Liver (tissue), 9 donors: Measurements from ENCODE around the gene SLC25A29. TPM values are rescaled to one million over a fixed set of nuclear protein-coding genes. Genes with fewer than 3 reads are reported as not detected.

Experiments used
- DNase-seq: peaks from one replicate; pipeline ENCODE4 v3.0.0-alpha.2; 2017; ENCODE audit warnings: low spot score
- H3K27ac ChIP-seq, 2 donors: one replicate each; pipeline ENCODE4 v1.7.0; 2013; ENCODE audit warnings: inconsistent platforms in 2 of 2, low read length in 2 of 2, control low read depth in 1 of 2, low read depth in 1 of 2, mild to moderate bottlenecking in 1 of 2
- H3K27me3 ChIP-seq, 4 donors: one replicate each; pipeline versions ENCODE4 v1.6.1 to v1.7.0; 2013; ENCODE audit warnings: low read length in 3 of 4, inconsistent platforms in 1 of 4, mild to moderate bottlenecking in 1 of 4, moderate library complexity in 1 of 4; ENCODE audit not compliant: control insufficient read depth in 4 of 4, insufficient read depth in 4 of 4
- H3K36me3 ChIP-seq, 4 donors: one replicate each; pipeline versions ENCODE4 v1.6.1 to v1.7.0; 2013; ENCODE audit warnings: low read length in 3 of 4, mild to moderate bottlenecking in 3 of 4, low read depth in 1 of 4, moderate library complexity in 1 of 4; ENCODE audit not compliant: control insufficient read depth in 4 of 4, insufficient read depth in 3 of 4
- H3K4me1 ChIP-seq, 4 donors: one replicate each; pipeline versions ENCODE4 v1.6.1 to v1.7.0; 2013; ENCODE audit warnings: low read length in 3 of 4, mild to moderate bottlenecking in 3 of 4, moderate library complexity in 1 of 4; ENCODE audit not compliant: control insufficient read depth in 4 of 4, insufficient read depth in 4 of 4
- H3K4me3 ChIP-seq, 3 donors: one replicate each; pipeline versions ENCODE4 v1.6.1 to v1.7.0; 2013; ENCODE audit warnings: low read length in 3 of 3, control low read depth in 1 of 3, low read depth in 1 of 3, mild to moderate bottlenecking in 1 of 3
- H3K9ac ChIP-seq, 2 donors: one replicate each; pipeline ENCODE4 v1.7.0; 2013; ENCODE audit warnings: low read length in 2 of 2, mild to moderate bottlenecking in 2 of 2, moderate library complexity in 2 of 2, control low read depth in 1 of 2, low read depth in 1 of 2
- H3K9me3 ChIP-seq, 4 donors: one replicate each; pipeline versions ENCODE4 v1.6.1 to v1.7.0; 2013; ENCODE audit warnings: low read length in 3 of 4; ENCODE audit not compliant: control insufficient read depth in 4 of 4
- ATF3 ChIP-seq: IDR thresholded peaks from 2 replicates; pipeline ENCODE4 v1.6.1; 2016; ENCODE audit warnings: antibody characterized with exemption
- FOXA1 ChIP-seq: IDR thresholded peaks from 2 replicates; pipeline ENCODE4 v1.6.1; 2016; ENCODE audit warnings: antibody characterized with exemption
- GABPA ChIP-seq, 2 donors: IDR thresholded peaks in 1 of 2; conservative IDR thresholded peaks in 1 of 2; 2 replicates each; pipeline ENCODE4 v1.6.1; 2016; ENCODE audit warnings: antibody characterized with exemption in 2 of 2, mild to moderate bottlenecking in 1 of 2, moderate library complexity in 1 of 2
- HNF4A ChIP-seq, 2 donors: conservative IDR thresholded peaks; 2 replicates each; pipeline ENCODE4 v1.6.1; 2016; ENCODE audit warnings: antibody characterized with exemption in 2 of 2, mild to moderate bottlenecking in 2 of 2
- HNF4G ChIP-seq: IDR thresholded peaks from 2 replicates; pipeline ENCODE4 v1.6.1; 2016; ENCODE audit warnings: antibody characterized with exemption
- JUND ChIP-seq, 2 donors: IDR thresholded peaks; 2 replicates each; pipeline ENCODE4 v1.6.1; 2016; ENCODE audit warnings: antibody characterized with exemption in 2 of 2
- NR2F2 ChIP-seq: IDR thresholded peaks from 2 replicates; pipeline ENCODE4 v1.6.1; 2016; ENCODE audit warnings: antibody characterized with exemption
- RAD21 ChIP-seq, 2 donors: IDR thresholded peaks; 2 replicates each; pipeline ENCODE4 v1.6.1; 2016; ENCODE audit warnings: antibody characterized with exemption in 2 of 2, mild to moderate bottlenecking in 2 of 2
- RXRA ChIP-seq, 2 donors: IDR thresholded peaks; 2 replicates each; pipeline ENCODE4 v1.6.1; 2017 to 2018; ENCODE audit warnings: antibody characterized with exemption in 2 of 2, mild to moderate bottlenecking in 1 of 2
- SP1 ChIP-seq: IDR thresholded peaks from 2 replicates; pipeline ENCODE4 v1.6.1; 2018; ENCODE audit warnings: antibody characterized with exemption, mild to moderate bottlenecking
- TAF1 ChIP-seq: conservative IDR thresholded peaks from 2 replicates; pipeline ENCODE4 v1.6.1; 2016; ENCODE audit warnings: antibody characterized with exemption, mild to moderate bottlenecking
- YY1 ChIP-seq: IDR thresholded peaks from 2 replicates; pipeline ENCODE4 v1.6.1; 2016; ENCODE audit warnings: antibody characterized with exemption, mild to moderate bottlenecking
- WGBS: extraction: QIAGEN DNeasy Blood & Tissue Kit; methylation state at CpG from one replicate; pipeline ENCODE4 v1.1.7; 2013; 5-methylcytosine and 5-hydroxymethylcytosine counted together
- polyA plus RNA-seq, 2 donors: library from polyadenylated mRNA; stranded (reverse) in 1 of 2; unstranded in 1 of 2; fragments of 200-250 nt in 1 of 2; fragments of >200 nt in 1 of 2; fragmentation: Nextera tagmentation in 1 of 2; extraction: Ambion mirVana in 1 of 2; gene quantifications; one replicate each; pipeline versions ENCODE4 v1.2.1 to v1.2.3, GENCODE V29; 2013 to 2015
- total RNA-seq, 2 donors: library from RNA; depleted of rRNA; stranded (reverse); fragments of >200 nt; gene quantifications; one replicate each; pipeline ENCODE4 v1.2.3, GENCODE V29; 2014
- TF ChIP-seq, protein P1 (sequence below): IDR thresholded peaks from 2 replicates; pipeline ENCODE4 v1.6.1; 2016; ENCODE audit warnings: antibody characterized with exemption
- TF ChIP-seq, protein P2 (sequence below): fragments of 150-350 bp; IDR thresholded peaks from 2 replicates; pipeline ENCODE4 v1.5.1; 2017; ENCODE audit warnings: improper control_type of control experiment, low read depth, low read length; ENCODE audit not compliant: missing input control
- TF ChIP-seq, protein P3 (sequence below): IDR thresholded peaks from 2 replicates; pipeline ENCODE4 v1.6.1; 2016; ENCODE audit warnings: antibody characterized with exemption
- TF ChIP-seq, protein P4 (sequence below): IDR thresholded peaks from 2 replicates; pipeline ENCODE4 v1.6.1; 2016; ENCODE audit warnings: antibody characterized with exemption, mild to moderate bottlenecking
- donor health status: healthy.
- donor health status: healthy.
- donor health status: healthy.
- donor health status: healthy.
- donor health status: healthy.

SLC25A29 gene
- total and polyA plus RNA-seq, 4 donors = 2.4 to 13.9 (median 8.9) TPM

DNA sequence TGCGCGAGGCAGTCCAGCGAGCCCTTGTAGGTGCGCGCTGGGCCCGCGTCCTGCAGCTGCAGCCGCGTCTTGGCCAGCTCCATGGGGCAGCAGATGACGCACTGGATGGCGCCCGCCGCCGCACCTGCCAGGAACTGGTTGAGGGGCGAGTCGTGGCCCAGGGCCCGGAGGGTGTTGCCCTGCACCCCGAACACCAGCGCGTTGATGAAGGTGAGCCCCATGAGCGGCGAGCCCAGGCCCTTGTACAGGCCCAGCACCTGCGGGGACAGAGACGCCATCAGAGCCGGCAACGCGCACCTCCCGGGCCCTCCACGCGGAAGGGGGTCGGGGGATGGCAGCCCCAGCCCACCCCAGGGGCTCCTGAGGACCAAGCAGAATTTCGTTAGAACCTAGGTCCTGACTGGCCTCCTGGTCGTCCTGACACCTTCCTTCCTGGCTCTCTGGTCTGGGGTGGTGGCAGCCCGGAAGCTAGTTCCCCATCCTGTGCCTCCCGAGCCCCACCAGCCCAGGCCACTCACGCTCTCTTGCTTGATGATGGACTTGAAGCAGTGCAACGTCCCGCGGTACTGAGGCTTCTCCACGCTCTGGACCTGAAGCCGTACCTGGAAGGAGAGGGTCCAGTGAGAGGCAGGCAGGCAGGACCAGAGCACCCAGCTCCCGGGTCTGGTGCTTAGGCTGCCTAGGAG is 13.3 kb downstream of the SLC25A29 start:
- H3K27ac ChIP-seq = no peak overlapping the region
- H3K27me3 ChIP-seq = no peaks in the 10 kb centered on the region
- no peaks in the 10 kb centered on the region for H3K9me3 ChIP-seq
- no peak overlapping the region for H3K4me3 ChIP-seq
- peaks cover 0 to 5% (median under 1%) of the 10 kb centered on the region in 4 donors for H3K4me1 ChIP-seq
- 96% methylated on average over 42 of the region's 42 CpGs for WGBS
- peaks cover 0 to 2% (median 0%) of the 10 kb centered on the region in 4 donors for H3K36me3 ChIP-seq
- TF ChIP-seq YY1 (no peak), HNF4G (no peak), GABPA (IDR thresholded peaks at IDR 0.05 in 1 of 2, conservative IDR thresholded peaks at IDR 0.05 in 1 of 2) (no peak), SP1 (no peak), HNF4A (conservative IDR thresholded peaks at IDR 0.05) (no peak), TAF1 (no peak), JUND (IDR thresholded peaks at IDR 0.05) (no peak), RAD21 (IDR thresholded peaks at IDR 0.05) (no peak), NR2F2 (no peak)
- TF ChIP-seq, protein P1, sequence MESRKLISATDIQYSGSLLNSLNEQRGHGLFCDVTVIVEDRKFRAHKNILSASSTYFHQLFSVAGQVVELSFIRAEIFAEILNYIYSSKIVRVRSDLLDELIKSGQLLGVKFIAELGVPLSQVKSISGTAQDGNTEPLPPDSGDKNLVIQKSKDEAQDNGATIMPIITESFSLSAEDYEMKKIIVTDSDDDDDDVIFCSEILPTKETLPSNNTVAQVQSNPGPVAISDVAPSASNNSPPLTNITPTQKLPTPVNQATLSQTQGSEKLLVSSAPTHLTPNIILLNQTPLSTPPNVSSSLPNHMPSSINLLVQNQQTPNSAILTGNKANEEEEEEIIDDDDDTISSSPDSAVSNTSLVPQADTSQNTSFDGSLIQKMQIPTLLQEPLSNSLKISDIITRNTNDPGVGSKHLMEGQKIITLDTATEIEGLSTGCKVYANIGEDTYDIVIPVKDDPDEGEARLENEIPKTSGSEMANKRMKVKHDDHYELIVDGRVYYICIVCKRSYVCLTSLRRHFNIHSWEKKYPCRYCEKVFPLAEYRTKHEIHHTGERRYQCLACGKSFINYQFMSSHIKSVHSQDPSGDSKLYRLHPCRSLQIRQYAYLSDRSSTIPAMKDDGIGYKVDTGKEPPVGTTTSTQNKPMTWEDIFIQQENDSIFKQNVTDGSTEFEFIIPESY = no peak
- TF ChIP-seq, protein P2, sequence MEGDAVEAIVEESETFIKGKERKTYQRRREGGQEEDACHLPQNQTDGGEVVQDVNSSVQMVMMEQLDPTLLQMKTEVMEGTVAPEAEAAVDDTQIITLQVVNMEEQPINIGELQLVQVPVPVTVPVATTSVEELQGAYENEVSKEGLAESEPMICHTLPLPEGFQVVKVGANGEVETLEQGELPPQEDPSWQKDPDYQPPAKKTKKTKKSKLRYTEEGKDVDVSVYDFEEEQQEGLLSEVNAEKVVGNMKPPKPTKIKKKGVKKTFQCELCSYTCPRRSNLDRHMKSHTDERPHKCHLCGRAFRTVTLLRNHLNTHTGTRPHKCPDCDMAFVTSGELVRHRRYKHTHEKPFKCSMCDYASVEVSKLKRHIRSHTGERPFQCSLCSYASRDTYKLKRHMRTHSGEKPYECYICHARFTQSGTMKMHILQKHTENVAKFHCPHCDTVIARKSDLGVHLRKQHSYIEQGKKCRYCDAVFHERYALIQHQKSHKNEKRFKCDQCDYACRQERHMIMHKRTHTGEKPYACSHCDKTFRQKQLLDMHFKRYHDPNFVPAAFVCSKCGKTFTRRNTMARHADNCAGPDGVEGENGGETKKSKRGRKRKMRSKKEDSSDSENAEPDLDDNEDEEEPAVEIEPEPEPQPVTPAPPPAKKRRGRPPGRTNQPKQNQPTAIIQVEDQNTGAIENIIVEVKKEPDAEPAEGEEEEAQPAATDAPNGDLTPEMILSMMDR = no peak
- TF ChIP-seq, protein P3, sequence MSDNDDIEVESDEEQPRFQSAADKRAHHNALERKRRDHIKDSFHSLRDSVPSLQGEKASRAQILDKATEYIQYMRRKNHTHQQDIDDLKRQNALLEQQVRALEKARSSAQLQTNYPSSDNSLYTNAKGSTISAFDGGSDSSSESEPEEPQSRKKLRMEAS = no peak
- no peak for DNase-seq
- H3K9ac ChIP-seq = no peak overlapping the region

DNA sequence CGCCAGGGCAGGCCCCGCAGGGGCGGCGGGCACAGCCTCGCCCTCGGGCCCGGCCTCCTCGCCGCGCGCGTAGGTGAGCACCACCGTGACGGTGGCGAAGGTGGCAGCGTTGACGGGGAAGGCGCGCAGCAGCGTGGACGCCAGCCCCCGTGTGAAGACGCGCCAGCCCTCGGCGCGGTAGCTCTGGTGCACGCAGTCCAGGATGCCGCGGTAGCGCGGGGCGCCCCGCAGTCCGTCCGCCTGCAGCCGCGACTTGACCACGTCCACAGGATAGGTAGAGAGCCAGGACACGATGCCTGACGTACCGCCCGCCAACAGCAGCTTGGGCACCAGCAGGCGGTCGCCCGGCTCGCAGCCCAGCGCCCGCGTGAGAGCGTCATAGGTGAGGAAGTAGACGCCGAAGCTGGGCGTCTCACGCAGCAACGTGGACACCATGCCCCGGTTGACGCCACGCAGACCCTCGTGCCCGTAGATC is 13.9 kb downstream of the SLC25A29 start:
- peaks cover 0 to 2% (median 0%) of the 10 kb centered on the region in 4 donors for H3K4me1 ChIP-seq
- H3K4me3 ChIP-seq = no peak overlapping the region
- H3K36me3 ChIP-seq = peaks cover 0 to 2% (median 0%) of the 10 kb centered on the region in 4 donors
- TF ChIP-seq HNF4G (no peak), FOXA1 (no peak), RAD21 (IDR thresholded peaks at IDR 0.05) (no peak), YY1 (no peak), ATF3 (no peak), TAF1 (no peak), JUND (IDR thresholded peaks at IDR 0.05) (no peak), NR2F2 (no peak), GABPA (IDR thresholded peaks at IDR 0.05 in 1 of 2, conservative IDR thresholded peaks at IDR 0.05 in 1 of 2) (no peak), RXRA (IDR thresholded peaks at IDR 0.05) (no peak), HNF4A (conservative IDR thresholded peaks at IDR 0.05) (no peak)
- TF ChIP-seq, protein P4, sequence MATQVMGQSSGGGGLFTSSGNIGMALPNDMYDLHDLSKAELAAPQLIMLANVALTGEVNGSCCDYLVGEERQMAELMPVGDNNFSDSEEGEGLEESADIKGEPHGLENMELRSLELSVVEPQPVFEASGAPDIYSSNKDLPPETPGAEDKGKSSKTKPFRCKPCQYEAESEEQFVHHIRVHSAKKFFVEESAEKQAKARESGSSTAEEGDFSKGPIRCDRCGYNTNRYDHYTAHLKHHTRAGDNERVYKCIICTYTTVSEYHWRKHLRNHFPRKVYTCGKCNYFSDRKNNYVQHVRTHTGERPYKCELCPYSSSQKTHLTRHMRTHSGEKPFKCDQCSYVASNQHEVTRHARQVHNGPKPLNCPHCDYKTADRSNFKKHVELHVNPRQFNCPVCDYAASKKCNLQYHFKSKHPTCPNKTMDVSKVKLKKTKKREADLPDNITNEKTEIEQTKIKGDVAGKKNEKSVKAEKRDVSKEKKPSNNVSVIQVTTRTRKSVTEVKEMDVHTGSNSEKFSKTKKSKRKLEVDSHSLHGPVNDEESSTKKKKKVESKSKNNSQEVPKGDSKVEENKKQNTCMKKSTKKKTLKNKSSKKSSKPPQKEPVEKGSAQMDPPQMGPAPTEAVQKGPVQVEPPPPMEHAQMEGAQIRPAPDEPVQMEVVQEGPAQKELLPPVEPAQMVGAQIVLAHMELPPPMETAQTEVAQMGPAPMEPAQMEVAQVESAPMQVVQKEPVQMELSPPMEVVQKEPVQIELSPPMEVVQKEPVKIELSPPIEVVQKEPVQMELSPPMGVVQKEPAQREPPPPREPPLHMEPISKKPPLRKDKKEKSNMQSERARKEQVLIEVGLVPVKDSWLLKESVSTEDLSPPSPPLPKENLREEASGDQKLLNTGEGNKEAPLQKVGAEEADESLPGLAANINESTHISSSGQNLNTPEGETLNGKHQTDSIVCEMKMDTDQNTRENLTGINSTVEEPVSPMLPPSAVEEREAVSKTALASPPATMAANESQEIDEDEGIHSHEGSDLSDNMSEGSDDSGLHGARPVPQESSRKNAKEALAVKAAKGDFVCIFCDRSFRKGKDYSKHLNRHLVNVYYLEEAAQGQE = no peak
- TF ChIP-seq, protein P1 = no peak
- TF ChIP-seq, protein P2 = no peak
- TF ChIP-seq, protein P3 = no peak
- no peak overlapping the region for H3K27ac ChIP-seq
- no peak for DNase-seq
- H3K9me3 ChIP-seq = no peaks in the 10 kb centered on the region
- no peak overlapping the region for H3K9ac ChIP-seq
- no peaks in the 10 kb centered on the region for H3K27me3 ChIP-seq
- WGBS = 98% methylated on average over 61 of the region's 61 CpGs
